Motor neuron (in vitro differentiated cells): ENCODE results near the gene SSTR5. TPM values are rescaled to one million over a fixed set of nuclear protein-coding genes. Genes with fewer than 3 reads are reported as not detected.

Source experiments
- ATAC-seq, 8 experiments: fragments of 200-7000 bp; cut with Tn5 transposase; replicated peaks in 6 of 8; 2 replicates each; pipeline ENCODE4 v1.8.0; 2021; ENCODE audit warnings: mild to moderate bottlenecking in 8 of 8, moderate library complexity in 8 of 8
- H3K27ac ChIP-seq, 2 donors: fragments of 250-450 bp; sonication (Bioruptor Pico); 2 replicates each; pipeline ENCODE4 v1.9.0; 2021; ENCODE audit warnings: antibody characterized with exemption in 2 of 2, mild to moderate bottlenecking in 2 of 2, moderate library complexity in 1 of 2
- H3K4me1 ChIP-seq, 2 donors: fragments of 250-450 bp; sonication (Bioruptor Pico); replicated peaks in 1 of 2; 2 replicates each; pipeline ENCODE4 v1.6.1; 2021; ENCODE audit warnings: antibody characterized with exemption in 2 of 2, mild to moderate bottlenecking in 2 of 2, moderate library complexity in 1 of 2
- H3K4me3 ChIP-seq, 5 donors: fragments of 250-450 bp; sonication (Bioruptor Pico); 2 replicates each; pipeline ENCODE4 v1.9.0; 2021; ENCODE audit warnings: antibody characterized with exemption in 5 of 5, mild to moderate bottlenecking in 5 of 5, moderate library complexity in 4 of 5
- WGBS, 10 experiments: fragments of 450-650 bp; shearing (Covaris generic); methylation state at CpG; one replicate each; pipeline ENCODE4 v1.0.0; 2022; 5-methylcytosine and 5-hydroxymethylcytosine counted together
- in situ Hi-C, 9 experiments: fragments of 400-800 bp; cut with MboI; loops; one replicate each; pipeline ENCODE4 v1.15.0; 2021; ENCODE audit warnings: low sequenced_read_pairs in 9 of 9, low pct_unique_long_range_greater_than_20kb in 2 of 9; ENCODE audit not compliant: unreplicated experiment in 9 of 9
- total RNA-seq, 8 experiments: library from RNA; unstranded; fragments of 300-600 nt; gene quantifications; 2 replicates each; pipeline versions ENCODE4 v1.2.3 to v1.2.4, GENCODE V29; 2022

The SSTR5 gene
- total RNA-seq, 8 experiments from 2014 or later: 0.47 to 0.52 TPM; not detected in 6

GRCh38 chr16:1061769-1062505, 10.6 kb upstream of the SSTR5 start:
- 20 to 96% (median 79%) methylated on average over 1 to 11 of the region's 43 CpGs; no CpG with 5 or more reads in 3 of the 10 experiments for WGBS, 10 experiments
- Histone ChIP-seq H3K4me3 (no peak overlapping the region), H3K4me1 (peaks cover 4 to 20% of the 10 kb centered on the region in 2 donors), H3K27ac (no peak overlapping the region)
- ATAC-seq: no peak
- in situ Hi-C loops: loop anchor here in 6 of 9 experiments (10.0 to 25.0 kb wide), 3 partner anchors 247 to 350 kb away; partner anchors contain the start of genes GNG13 (in 5 of the 6), ANTKMT (in 1 of the 6), FBXL16 (in 1 of the 6) and METRN (in 1 of the 6)

DNA sequence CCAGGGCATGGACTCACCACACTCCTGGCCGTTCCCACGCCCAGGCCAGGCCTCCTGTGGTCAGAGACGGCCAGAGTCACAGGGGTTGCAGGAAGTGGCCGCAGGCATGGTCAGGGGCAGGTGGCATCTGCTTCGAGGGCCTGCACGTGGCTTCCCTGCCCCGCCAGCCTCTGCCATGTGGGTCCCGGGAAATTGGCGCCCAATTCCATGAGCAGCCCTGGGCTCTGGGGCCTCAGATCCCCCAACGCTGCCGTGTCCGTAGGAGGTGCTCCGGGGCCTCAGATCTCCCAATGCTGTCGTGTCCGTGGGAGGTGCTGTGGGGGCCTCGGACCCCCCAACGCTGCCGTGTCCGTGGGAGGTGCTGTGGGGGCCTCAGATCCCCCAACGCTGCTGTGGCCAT, 9.7 kb upstream of the SSTR5 start:
- peaks cover 4 to 13% of the 10 kb centered on the region in 2 donors for H3K4me1 ChIP-seq
- in situ Hi-C loops: loop anchor here in 6 of 9 experiments (10.0 to 25.0 kb wide), 3 partner anchors 248 to 351 kb away; partner anchors contain the start of genes GNG13 (in 5 of the 6), ANTKMT (in 1 of the 6), FBXL16 (in 1 of the 6) and METRN (in 1 of the 6)
- no peak overlapping the region for H3K27ac ChIP-seq
- H3K4me3 ChIP-seq: no peak overlapping the region
- 0 to 73% (median 33%) methylated on average over 1 to 8 of the region's 20 CpGs; no CpG with 5 or more reads in 6 of the 10 experiments for WGBS, 10 experiments
- ATAC-seq: no peak

- in situ Hi-C loops: loop anchor here in 6 of 9 experiments (10.0 to 25.0 kb wide), 3 partner anchors 249 to 351 kb away; partner anchors contain the start of genes GNG13 (in 5 of the 6), ANTKMT (in 1 of the 6), FBXL16 (in 1 of the 6) and METRN (in 1 of the 6)
- H3K27ac ChIP-seq: no peak overlapping the region
- peaks cover 4 to 7% of the 10 kb centered on the region in 2 donors for H3K4me1 ChIP-seq
These were observed 8.8 kb upstream of the SSTR5 start for GRCh38 chr16:1063728-1064127.

GRCh38 chr16:1065469-1066128, 6.9 kb upstream of the SSTR5 start:
- Histone ChIP-seq H3K27ac (no peak overlapping the region), H3K4me1 (peaks cover 14 to 17% of the 10 kb centered on the region in 2 donors), H3K4me3 (no peak overlapping the region)
- ATAC-seq: no peak
- in situ Hi-C loops: loop anchor here in 6 of 9 experiments (10.0 to 25.0 kb wide), 3 partner anchors 251 to 353 kb away; partner anchors contain the start of genes GNG13 (in 5 of the 6), ANTKMT (in 1 of the 6), FBXL16 (in 1 of the 6) and METRN (in 1 of the 6)
- no CpG with 5 or more reads among the region's 55 CpGs for WGBS, 10 experiments

More at GRCh38 chr16:1063728-1064127, 8.8 kb upstream of the SSTR5 start:
- 0 to 100% (median 67%) methylated on average over 1 to 14 of the region's 21 CpGs; no CpG with 5 or more reads in 1 of the 10 experiments for WGBS, 10 experiments
- no peak overlapping the region for H3K4me3 ChIP-seq
- ATAC-seq: peak in 2 of 8 experiments; percentile 20 to 21

DNA sequence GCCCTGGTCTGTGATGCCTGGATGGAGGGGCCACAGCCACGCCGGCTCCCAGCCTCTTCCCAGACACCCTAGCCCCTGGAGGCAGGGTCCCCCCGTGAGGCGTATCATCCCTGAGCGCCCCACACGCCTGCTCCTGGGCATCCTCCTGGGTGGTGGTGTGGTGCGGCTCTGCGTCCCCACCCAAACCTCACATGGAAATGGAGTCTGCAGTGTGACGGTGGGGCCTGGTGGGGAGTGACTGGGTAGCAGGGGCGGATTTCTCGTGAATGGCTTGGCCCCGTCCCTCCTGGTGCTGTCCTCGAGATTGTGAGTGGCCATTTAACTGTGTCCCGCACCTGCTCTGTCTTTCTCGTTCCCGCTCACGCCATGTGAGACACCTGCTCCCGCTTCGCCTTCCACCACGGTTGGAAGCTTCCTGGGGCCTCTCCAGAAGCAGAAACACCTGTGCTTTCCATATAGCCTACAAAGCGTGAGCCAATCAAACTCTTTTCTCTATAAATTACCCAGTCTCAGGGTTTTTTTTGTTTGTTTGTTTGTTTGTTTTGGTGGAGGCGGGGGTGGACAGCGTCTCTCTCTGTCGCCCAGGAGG, 5.9 kb upstream of the SSTR5 start:
- no peak for ATAC-seq
- H3K4me3 ChIP-seq: no peak overlapping the region
- peaks cover 20 to 21% of the 10 kb centered on the region in 2 donors for H3K4me1 ChIP-seq
- no peak overlapping the region for H3K27ac ChIP-seq
- in situ Hi-C loops: loop anchor here in 6 of 9 experiments (10.0 to 25.0 kb wide), 3 partner anchors 252 to 354 kb away; partner anchors contain the start of genes GNG13 (in 5 of the 6), ANTKMT (in 1 of the 6), FBXL16 (in 1 of the 6) and METRN (in 1 of the 6)
- 30 to 80% (median 68%) methylated on average over 2 to 7 of the region's 24 CpGs; no CpG with 5 or more reads in 5 of the 10 experiments for WGBS, 10 experiments

DNA sequence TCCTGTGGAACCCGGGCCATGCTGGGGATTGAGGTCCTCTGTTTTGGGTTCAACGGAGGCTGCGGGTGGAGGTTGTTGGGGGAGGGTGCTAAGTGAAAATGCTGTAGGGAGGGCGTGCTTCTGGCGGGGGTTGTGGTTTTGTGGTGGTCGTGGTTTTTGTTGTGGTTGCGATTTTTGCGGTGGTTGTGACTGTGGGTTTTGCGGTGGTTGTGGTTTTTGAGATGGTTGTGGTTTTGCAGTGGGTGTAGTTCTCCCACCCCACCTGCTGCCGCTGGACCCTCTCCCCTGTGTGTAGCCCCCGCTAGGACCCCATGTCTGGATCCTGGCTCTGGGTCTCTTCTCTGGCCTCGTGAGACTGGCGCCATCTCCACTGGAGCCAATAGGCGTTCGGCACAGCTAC, 4.9 kb upstream of the SSTR5 start:
- in situ Hi-C loops: loop anchor here in 6 of 9 experiments (10.0 to 25.0 kb wide), 3 partner anchors 253 to 355 kb away; partner anchors contain the start of genes GNG13 (in 5 of the 6), ANTKMT (in 1 of the 6), FBXL16 (in 1 of the 6) and METRN (in 1 of the 6)
- no peak for ATAC-seq
- 20 to 100% methylated on average over 1 of the region's 15 CpGs; no CpG with 5 or more reads in 8 of the 10 experiments for WGBS, 10 experiments

DNA sequence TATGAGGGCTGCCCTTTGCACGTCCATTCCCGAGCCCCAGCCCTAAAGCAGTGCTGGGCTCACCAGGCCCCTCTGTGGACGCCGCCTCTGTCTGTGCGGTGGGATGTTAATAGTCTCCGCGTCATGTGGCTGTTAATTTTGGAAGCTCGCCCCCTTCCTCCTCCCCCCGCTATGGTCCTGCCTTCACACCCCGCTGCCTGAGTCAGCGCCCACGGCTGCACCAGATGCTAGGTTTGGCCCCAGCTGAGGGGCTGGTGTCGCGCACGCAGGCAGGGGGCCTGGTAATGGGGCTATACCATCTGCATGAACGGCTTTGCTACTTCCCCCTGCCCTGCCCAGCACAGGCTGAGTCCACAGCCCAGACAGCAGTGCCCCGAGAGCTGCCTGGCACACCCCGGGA, 4.1 kb upstream of the SSTR5 start:
- Histone ChIP-seq H3K27ac (no peak overlapping the region), H3K4me1 (peaks cover 30 to 31% of the 10 kb centered on the region in 2 donors), H3K4me3 (no peak overlapping the region)
- peak in 1 of 8 experiments; percentile 59 for ATAC-seq
- WGBS, 10 experiments: 79 to 80% methylated on average over 1 to 7 of the region's 18 CpGs; no CpG with 5 or more reads in 8 of the 10 experiments
- in situ Hi-C loops: loop anchor here in 6 of 9 experiments (10.0 to 25.0 kb wide), 3 partner anchors 254 to 356 kb away; partner anchors contain the start of genes GNG13 (in 5 of the 6), ANTKMT (in 1 of the 6), FBXL16 (in 1 of the 6) and METRN (in 1 of the 6)

More for the DNA sequence above, 4.9 kb upstream of the SSTR5 start:
- Histone ChIP-seq H3K4me1 (peaks cover 27 to 28% of the 10 kb centered on the region in 2 donors), H3K4me3 (no peak overlapping the region), H3K27ac (no peak overlapping the region)

DNA sequence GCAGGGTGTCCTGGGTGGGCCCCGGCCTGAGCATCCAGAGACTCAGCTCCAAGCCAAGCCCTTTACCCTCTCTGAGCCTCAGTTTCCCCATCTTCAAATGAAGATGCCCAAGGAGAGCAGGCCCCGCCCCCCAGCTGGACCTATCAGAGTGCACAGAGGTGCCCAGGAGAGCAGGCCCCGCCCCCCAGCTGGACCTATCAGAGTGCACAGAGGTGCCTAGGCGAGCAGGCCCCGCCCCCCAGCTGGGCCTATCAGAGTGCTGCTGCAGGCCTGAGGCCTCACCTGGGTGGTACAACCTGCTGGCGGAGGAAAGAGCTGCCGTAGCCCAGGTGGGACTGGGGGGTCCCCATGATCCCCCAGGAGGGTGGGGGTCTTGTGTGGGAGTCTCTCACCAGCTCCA, 3.4 kb upstream of the SSTR5 start:
- H3K4me1 ChIP-seq: peaks cover 30 to 31% of the 10 kb centered on the region in 2 donors
- H3K4me3 ChIP-seq: no peak overlapping the region
- peak in 1 of 8 experiments; percentile 39 for ATAC-seq
- 90% methylated on average over 2 of the region's 7 CpGs; no CpG with 5 or more reads in 9 of the 10 experiments for WGBS, 10 experiments
- H3K27ac ChIP-seq: no peak overlapping the region
- in situ Hi-C loops: loop anchor here in 6 of 9 experiments (10.0 to 25.0 kb wide), 3 partner anchors 254 to 357 kb away; partner anchors contain the start of genes GNG13 (in 5 of the 6), ANTKMT (in 1 of the 6), FBXL16 (in 1 of the 6) and METRN (in 1 of the 6)

DNA sequence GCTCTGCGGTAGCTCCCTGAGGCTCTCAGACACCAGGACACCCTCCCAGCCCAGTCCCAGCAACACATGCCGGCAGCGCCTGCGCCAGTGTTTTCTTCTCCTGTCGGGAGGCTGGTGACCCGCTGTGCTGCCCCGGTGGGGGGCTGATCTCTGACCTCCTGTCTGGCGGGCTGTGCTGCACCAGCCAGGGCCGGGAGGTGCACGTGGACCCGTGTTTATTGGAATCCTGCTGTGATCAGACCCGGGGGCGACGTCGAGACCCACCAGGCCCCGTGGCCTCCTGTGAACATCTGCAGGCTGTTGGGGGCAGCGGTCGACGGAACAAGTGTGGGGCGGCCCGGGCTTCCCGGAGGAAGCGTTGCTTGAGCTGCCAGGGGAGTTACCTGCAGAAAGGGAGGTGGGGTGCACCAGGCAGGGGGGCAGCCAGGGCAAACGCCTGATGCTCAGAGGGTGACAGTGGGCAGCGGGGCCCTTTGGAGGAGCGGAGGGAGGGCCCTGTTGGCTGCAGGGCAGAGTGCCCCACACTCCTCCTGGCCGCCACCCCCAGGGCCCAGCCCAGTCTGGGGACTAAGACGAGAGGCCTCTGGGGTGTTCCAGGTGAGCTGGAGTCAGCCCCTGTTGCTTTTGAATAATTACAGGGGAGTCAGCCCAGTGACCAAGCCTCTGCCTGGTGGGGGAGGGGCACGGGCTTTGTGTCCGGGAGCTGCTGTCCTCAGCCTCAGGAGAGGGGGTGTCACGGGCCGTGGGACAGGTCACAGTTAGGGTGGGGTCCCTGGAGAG, 2.3 kb upstream of the SSTR5 start:
- H3K4me1 ChIP-seq: peaks cover 30 to 31% of the 10 kb centered on the region in 2 donors
- no peak overlapping the region for H3K4me3 ChIP-seq
- ATAC-seq: peak in 5 of 8 experiments; percentile 2 to 35 (median 15)
- H3K27ac ChIP-seq: no peak overlapping the region
- in situ Hi-C loops: loop anchor here in 7 of 9 experiments (10.0 to 25.0 kb wide), 3 partner anchors 255 to 358 kb away; partner anchors contain the start of genes GNG13 (in 5 of the 7), ANTKMT (in 1 of the 7), FBXL16 (in 1 of the 7) and METRN (in 1 of the 7)
- 0 to 83% (median 60%) methylated on average over 1 to 9 of the region's 32 CpGs; no CpG with 5 or more reads in 7 of the 10 experiments for WGBS, 10 experiments

- no CpG with 5 or more reads among the region's 16 CpGs for whole genome bisulfite sequencing, 10 experiments
- ATAC-seq: peak in 5 of 8 experiments; percentile 5 to 56 (median 43)
These were observed 1.6 kb upstream of the SSTR5 start for GRCh38 chr16:1070864-1071408.

More at GRCh38 chr16:1070864-1071408, 1.6 kb upstream of the SSTR5 start:
- Histone ChIP-seq H3K4me3 (no peak overlapping the region), H3K27ac (no peak overlapping the region), H3K4me1 (peaks cover 30 to 31% of the 10 kb centered on the region in 2 donors)
- in situ Hi-C loops: loop anchor here in 7 of 9 experiments (10.0 to 25.0 kb wide), 3 partner anchors 256 to 359 kb away; partner anchors contain the start of genes GNG13 (in 5 of the 7), ANTKMT (in 1 of the 7), FBXL16 (in 1 of the 7) and METRN (in 1 of the 7)
